ENCODE measurements around the gene VSTM2B.

VSTM2B gene

DNA sequence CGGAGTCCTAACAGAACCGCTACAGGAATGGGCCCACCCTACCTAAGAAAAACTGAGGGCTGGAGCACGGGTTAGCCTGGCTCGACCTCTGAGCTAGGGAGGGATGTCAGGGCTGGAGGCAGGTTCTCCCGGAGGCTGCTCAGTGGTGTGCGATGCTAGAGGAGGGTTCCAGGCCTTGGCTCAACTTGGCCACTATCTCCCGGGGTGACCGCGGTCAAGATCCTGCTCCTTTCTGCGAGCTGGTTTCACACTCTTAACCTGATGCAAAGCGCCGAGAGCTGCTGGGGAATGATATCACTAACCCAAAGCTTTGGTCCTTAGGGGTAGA is 80.6 kb downstream of the VSTM2B start:
- Mint-ChIP-seq H3K4me3 (peak overlapping the region; percentile 94), H3K4me1 (ENCODE audit: low read depth) (peaks cover 39% of the 10 kb centered on the region), H3K27me3 (no peaks in the 10 kb centered on the region), H3K9me3 (no peaks in the 10 kb centered on the region), H3K36me3 (ENCODE audit: low read depth) (peaks cover 24% of the 10 kb centered on the region), H3K27ac (peak overlapping the region; percentile 99)

DNA sequence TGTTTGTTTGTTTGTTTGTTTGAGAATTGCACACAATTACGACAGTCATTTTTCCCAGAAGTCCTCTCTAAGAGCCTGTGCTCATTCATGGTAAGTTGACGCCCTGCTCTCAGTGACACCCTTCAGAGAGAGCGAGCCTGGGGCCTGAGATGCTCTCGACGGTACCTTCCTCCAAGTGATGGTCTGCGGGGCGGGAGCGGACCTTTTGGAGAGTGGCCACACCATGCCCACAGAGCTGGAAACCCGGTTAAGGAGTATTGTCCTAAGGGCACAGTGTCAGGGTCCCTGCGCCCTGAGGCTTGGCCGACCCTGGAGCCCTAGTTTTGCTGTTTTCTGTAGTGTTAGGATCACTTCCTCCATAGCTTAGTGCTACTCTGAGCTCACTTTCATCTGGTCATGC is 83.8 kb downstream of the VSTM2B start:
- H3K9me3 Mint-ChIP-seq, result no peaks in the 10 kb centered on the region
- no peaks in the 10 kb centered on the region for H3K27me3 Mint-ChIP-seq
- peaks cover 44% of the 10 kb centered on the region for H3K36me3 Mint-ChIP-seq (ENCODE audit: low read depth)
- H3K27ac Mint-ChIP-seq, result no peak overlapping the region
- H3K4me3 Mint-ChIP-seq, result no peak overlapping the region
- peaks cover 37% of the 10 kb centered on the region for H3K4me1 Mint-ChIP-seq (ENCODE audit: low read depth)

DNA sequence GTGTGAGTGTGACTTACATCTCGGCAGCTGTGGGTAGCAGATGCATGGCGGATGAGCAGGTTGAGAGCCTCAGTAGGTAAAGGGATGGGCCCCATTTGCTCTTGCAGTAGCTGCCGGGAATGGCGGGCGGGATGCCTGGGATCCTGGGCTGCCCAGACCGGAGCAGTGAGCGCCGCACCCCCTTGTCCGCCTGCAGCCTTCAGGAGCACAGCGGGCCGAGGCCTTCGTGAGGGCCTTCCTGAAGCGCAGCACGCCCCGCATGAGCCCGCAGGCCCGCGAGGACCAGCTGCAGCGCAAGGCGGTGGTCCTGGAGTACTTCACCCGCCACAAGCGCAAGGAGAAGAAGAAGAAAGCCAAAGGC is 84.4 kb downstream of the VSTM2B start:
- Mint-ChIP-seq H3K9me3 (no peaks in the 10 kb centered on the region), H3K27ac (no peak overlapping the region), H3K4me1 (ENCODE audit: low read depth) (peaks cover 37% of the 10 kb centered on the region), H3K36me3 (ENCODE audit: low read depth) (peaks cover 48% of the 10 kb centered on the region), H3K4me3 (no peak overlapping the region), H3K27me3 (no peaks in the 10 kb centered on the region)

DNA sequence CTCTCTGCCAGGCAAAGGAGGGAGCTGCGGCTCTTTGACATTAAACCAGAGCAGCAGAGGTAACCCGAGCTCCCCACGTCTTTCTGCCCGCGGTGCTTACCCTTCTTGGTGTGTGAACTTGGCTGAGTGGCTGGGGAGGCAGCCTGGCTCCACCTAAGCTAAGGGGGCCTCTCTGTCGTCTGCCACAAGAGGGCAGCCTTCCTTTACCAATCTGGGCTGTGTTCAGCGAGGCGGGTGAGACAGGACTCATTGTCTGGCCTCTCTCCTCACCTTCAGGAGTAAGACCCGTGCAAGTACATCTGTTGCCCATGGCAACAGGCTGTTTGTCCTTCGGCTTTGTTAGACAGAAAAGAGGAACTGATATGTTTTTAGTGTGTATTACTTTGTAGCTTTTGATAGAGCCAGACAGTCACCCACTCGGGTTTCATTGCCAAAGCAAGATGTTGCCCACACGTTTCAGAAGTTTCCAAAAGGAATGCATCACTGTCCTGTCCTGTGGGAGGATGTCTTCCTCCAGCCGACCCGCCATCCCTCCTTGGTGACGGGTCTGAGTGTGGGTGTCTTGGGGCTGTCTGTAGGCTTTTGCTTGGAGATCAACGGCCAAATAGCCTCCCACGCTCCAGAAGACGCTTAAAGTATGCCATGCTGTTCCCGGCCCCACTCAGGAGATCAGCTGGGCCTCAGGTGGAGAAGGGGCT is 84.9 kb downstream of the VSTM2B start:
- peaks cover 53% of the 10 kb centered on the region for H3K36me3 Mint-ChIP-seq (ENCODE audit: low read depth)
- H3K27ac Mint-ChIP-seq, result peak overlapping the region; percentile 39
- H3K4me1 Mint-ChIP-seq (ENCODE audit: low read depth), result peaks cover 37% of the 10 kb centered on the region
- H3K9me3 Mint-ChIP-seq, result no peaks in the 10 kb centered on the region
- no peaks in the 10 kb centered on the region for H3K27me3 Mint-ChIP-seq
- no peak overlapping the region for H3K4me3 Mint-ChIP-seq

DNA sequence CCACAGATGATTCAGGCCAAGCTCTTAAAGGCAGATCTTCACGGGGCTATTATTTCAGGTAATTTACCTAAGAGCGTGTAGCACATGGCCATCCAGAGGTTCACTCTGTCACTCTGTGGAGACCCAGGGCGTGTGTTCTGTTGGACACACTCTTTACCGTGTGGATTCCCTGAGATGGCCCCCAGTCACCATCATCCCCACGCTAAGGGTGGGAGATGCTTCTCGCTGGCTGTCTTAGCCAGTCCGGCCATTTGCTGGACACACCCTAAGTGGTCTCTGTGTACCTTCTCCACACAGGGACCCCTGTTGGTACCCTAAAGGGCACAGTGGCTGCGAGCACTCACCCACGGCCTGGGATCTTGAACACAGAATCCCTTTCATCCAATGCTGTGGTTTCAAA is 86.3 kb downstream of the VSTM2B start:
- no peaks in the 10 kb centered on the region for H3K9me3 Mint-ChIP-seq
- no peak overlapping the region for H3K27ac Mint-ChIP-seq
- no peaks in the 10 kb centered on the region for H3K27me3 Mint-ChIP-seq
- H3K36me3 Mint-ChIP-seq (ENCODE audit: low read depth), result peaks cover 59% of the 10 kb centered on the region
- H3K4me3 Mint-ChIP-seq, result no peak overlapping the region
- H3K4me1 Mint-ChIP-seq (ENCODE audit: low read depth), result peaks cover 25% of the 10 kb centered on the region

DNA sequence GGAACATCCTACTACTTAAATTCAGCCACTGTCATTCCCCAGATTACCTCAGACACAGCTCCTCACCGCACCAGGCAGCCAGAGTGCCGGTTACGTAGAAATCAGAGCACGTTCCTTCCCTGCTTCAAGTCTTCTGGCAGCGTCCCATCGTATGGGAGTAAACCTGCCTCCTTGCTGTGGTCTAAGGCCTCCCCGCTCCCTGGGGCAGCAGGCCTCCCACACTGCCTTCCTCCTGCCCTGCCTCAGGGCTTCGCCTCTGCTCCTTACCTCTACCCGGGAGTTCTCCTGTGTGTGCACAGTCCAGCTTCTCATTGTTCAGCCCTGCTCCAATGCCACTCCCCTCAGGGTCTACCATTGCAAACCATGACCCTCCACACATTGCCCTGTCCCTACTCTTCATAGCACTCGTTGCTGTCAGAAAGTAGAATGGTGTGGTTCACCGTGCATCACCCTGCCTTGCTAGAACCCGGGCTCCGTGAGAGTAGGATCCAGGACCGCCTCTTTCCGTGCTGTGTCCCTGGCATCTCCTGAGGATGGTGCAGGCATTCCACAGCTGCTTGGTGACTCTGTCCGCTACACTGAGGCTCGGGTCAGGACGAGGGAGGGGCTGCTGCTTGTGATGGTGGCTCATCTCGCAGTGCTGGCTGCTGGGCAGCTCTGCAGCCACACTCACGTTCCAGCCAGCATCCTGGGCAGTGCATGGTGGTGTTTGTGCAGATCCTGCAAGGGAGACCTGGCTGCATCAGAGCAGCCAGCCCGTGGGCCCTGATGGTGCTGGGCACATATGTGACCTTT is 87.2 kb downstream of the VSTM2B start:
- H3K4me3 Mint-ChIP-seq, result no peak overlapping the region

DNA sequence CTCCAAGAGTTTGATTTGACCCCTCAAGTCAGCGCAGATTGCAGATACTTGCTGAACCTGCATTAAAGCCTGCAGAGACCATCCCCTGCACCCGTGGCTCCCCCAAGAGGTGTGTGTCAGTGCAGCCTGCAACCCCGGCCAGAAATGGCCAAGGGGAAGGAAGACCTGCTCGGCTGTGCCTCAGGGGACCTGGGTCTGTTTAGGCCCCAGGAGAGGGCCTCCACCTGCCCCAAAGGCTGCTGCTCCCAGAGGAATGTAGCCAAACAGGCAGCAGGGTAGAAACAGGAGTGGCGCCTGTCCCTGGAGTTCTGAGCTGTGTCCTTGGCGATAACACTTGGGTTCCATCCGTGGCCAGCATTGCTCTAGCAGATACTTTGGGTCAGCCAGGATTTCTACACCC is 88.3 kb downstream of the VSTM2B start:
- H3K9me3 Mint-ChIP-seq, result no peaks in the 10 kb centered on the region
- no peak overlapping the region for H3K4me3 Mint-ChIP-seq
- no peaks in the 10 kb centered on the region for H3K27me3 Mint-ChIP-seq
- H3K4me1 Mint-ChIP-seq (ENCODE audit: low read depth), result peaks cover 18% of the 10 kb centered on the region
- H3K27ac Mint-ChIP-seq, result no peak overlapping the region
- peaks cover 52% of the 10 kb centered on the region for H3K36me3 Mint-ChIP-seq (ENCODE audit: low read depth)

More for the DNA sequence above, 87.2 kb downstream of the VSTM2B start:
- no peaks in the 10 kb centered on the region for H3K27me3 Mint-ChIP-seq
- peaks cover 59% of the 10 kb centered on the region for H3K36me3 Mint-ChIP-seq (ENCODE audit: low read depth)
- H3K27ac Mint-ChIP-seq, result no peak overlapping the region
- peaks cover 18% of the 10 kb centered on the region for H3K4me1 Mint-ChIP-seq (ENCODE audit: low read depth)
- H3K9me3 Mint-ChIP-seq, result no peaks in the 10 kb centered on the region

Measured in stimulated activated naive CD8-positive, alpha-beta T cell treated with anti-CD3 and anti-CD28 coated beads, Interleukin-15, Interleukin-2, amounts not matched to agents 100 ng/mL and 50 ng/mL, for 24 hours (primary cell).